ENCODE measurements around the gene PLCB4.

PLCB4 gene

DNA sequence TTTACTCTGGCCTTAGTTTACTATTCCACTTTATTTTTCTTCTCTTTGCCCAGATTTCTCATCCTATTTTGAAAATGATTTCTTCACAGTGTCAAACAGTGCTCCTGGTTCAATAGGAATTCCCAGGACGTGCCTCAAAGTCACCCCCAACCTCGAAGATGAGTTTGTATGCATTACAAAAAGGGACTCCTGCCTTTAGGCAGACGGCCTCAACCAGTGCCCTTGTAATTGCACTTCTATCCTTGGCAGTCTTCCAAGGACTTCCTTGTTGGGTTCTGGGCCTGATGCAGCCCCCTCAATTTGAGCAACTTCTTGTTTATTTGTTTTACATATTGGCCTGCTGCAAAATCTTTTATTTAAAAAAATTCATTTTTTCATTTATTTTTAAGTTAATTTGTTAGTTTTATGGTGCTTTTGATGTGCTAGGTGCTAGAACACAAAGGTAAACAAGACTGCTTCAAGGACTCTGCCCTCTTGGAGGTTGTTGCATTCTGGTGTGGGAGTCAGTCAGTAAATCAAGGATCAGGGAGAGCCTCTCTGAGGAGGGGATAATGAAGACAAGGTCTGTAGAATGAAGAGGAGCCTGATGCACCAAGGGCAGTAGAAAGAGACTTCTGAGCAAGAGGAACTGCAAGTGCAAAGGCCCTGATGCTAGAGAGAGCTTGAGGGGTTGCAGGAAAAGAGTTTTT is 264.0 kb downstream of the PLCB4 start:
- no peak overlapping the region for H3K4me3 ChIP-seq (ENCODE audit: low read length)
- no peak for DNase-seq (ENCODE audit: low read depth)
- TF ChIP-seq, protein P1, sequence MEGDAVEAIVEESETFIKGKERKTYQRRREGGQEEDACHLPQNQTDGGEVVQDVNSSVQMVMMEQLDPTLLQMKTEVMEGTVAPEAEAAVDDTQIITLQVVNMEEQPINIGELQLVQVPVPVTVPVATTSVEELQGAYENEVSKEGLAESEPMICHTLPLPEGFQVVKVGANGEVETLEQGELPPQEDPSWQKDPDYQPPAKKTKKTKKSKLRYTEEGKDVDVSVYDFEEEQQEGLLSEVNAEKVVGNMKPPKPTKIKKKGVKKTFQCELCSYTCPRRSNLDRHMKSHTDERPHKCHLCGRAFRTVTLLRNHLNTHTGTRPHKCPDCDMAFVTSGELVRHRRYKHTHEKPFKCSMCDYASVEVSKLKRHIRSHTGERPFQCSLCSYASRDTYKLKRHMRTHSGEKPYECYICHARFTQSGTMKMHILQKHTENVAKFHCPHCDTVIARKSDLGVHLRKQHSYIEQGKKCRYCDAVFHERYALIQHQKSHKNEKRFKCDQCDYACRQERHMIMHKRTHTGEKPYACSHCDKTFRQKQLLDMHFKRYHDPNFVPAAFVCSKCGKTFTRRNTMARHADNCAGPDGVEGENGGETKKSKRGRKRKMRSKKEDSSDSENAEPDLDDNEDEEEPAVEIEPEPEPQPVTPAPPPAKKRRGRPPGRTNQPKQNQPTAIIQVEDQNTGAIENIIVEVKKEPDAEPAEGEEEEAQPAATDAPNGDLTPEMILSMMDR (IDR thresholded peaks at IDR 0.05; ENCODE audit: insufficient read depth, low read depth, low read length, missing control alignments): no peak

DNA sequence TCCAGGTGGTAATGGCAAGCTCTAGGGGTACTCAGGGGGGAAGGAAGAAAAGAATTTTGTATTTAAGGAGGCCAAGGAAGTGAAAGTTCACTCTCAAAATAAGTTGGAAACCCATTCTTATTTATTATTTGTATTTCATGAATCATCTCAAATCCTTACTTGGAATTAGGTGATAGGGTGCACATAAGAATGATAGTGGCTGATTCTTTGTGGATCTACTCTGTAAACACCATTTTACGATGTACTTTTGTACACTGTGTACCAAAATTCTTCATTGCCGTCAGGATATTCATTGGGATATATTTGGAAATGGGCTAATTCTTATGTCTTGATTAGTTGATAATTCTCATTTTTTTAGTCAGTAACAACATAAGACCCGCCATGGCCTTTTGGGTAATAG is 266.0 kb downstream of the PLCB4 start:
- no peak overlapping the region for H3K4me3 ChIP-seq (ENCODE audit: low read length)
- TF ChIP-seq, protein P1 (IDR thresholded peaks at IDR 0.05; ENCODE audit: insufficient read depth, low read depth, low read length, missing control alignments): no peak
- no peak for DNase-seq (ENCODE audit: low read depth)

DNA sequence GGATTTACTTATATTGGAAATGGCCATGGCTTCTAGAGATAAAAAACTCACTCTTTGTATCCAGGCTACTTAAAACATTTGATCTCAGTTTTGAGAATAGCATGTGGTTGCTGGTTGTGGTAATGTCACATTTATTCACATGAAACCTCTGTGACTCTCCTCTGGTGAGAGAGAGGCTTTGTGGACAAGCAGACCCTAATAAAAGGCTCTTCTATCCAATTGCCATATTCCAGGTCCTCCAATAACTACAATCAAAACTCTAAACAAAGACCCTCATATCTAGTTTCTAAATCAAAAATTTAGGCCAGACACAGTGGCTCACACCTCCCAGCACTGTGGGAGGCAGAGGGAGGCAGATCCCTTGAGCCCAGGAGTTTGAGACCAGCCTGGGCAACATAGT is 269.2 kb downstream of the PLCB4 start:
- DNase-seq (ENCODE audit: low read depth): no peak
- TF ChIP-seq, protein P1 (IDR thresholded peaks at IDR 0.05; ENCODE audit: insufficient read depth, low read depth, low read length, missing control alignments): no peak
- H3K4me3 ChIP-seq (ENCODE audit: low read length): no peak overlapping the region

DNA sequence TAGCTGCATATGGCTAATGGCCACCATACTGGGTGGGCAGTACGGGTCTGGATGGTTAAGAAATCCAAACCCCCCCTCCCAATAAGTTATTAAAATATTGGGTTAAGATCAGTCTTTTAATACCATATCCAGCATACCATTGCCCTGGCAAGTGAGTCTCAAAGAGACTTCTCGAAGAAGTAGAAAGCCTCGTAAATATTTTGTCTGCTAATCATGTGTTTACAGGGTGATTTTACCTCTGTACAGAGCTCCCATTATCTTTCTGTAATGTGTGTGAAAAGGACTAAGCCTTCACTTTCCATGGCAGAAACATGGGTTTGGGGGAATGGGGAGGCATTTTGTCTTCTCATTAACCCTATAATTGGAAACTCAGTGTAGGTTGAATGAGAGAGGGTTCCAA is 270.8 kb downstream of the PLCB4 start:
- no peak for DNase-seq (ENCODE audit: low read depth)
- H3K4me3 ChIP-seq (ENCODE audit: low read length): no peak overlapping the region
- TF ChIP-seq, protein P1 (IDR thresholded peaks at IDR 0.05; ENCODE audit: insufficient read depth, low read depth, low read length, missing control alignments): no peak

DNA sequence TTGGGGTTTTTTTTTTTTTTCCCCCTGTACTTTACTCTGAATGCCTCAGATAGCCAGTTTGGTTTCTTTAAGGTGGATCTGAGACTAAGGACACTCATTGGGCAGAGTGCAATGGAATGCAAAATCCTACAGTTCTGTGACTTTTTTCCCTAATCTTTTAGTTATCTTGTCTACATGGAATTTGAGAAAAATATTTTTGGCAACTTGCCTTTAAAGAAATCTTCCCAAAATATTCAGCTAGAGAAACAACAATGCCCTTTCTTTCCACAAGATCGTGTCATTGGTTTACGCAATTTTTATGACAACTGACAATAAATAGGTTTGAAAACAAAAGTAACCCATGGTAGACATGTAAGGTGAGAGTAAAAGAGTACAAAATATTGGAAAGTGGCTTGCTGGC is 273.8 kb downstream of the PLCB4 start:
- no peak for DNase-seq (ENCODE audit: low read depth)
- no peak overlapping the region for H3K4me3 ChIP-seq (ENCODE audit: low read length)
- TF ChIP-seq, protein P1 (IDR thresholded peaks at IDR 0.05; ENCODE audit: insufficient read depth, low read depth, low read length, missing control alignments): no peak

DNA sequence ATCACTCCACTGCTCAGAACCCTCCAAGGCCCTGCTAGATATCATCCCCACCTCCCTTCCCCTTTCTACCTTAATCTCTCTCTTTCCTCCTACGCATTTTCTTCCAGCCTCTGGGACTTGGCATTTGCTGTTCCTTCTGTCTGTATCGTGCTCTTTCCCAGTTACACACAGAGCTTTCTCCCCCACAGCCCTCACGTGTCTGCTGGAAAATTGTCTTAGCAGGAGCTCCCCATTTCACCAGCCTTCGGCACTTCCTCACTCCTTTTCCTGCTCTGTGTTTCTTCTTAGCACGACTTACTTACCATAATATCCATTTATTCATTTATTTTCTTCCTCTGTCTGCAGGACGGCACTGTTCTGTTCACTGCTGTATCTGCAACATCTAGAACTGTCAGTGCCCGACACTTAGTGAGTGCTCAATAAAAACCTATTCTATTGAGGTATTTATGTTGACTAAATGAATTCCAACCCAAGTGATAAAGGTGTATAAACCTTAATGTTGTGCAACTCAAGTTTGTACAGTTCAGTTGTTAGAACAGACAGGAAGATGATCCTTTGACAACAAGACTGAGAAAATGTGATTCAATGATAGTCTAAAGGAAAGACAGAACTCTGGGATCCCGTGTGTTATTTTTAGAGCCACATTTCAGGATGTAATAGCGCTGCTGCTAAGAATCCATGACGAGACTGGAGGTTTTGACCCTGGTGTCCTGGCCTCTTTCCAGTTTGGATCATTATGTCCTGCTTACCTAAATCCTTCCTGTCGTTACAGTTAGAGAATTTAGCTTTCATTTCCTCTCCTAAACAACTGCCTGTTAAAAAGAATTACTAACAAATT is 275.4 kb downstream of the PLCB4 start:
- no peak overlapping the region for H3K4me3 ChIP-seq (ENCODE audit: low read length)
- TF ChIP-seq, protein P1 (IDR thresholded peaks at IDR 0.05; ENCODE audit: insufficient read depth, low read depth, low read length, missing control alignments): no peak
- no peak for DNase-seq (ENCODE audit: low read depth)
